Measurements from ENCODE around the gene SCTR.

DNA sequence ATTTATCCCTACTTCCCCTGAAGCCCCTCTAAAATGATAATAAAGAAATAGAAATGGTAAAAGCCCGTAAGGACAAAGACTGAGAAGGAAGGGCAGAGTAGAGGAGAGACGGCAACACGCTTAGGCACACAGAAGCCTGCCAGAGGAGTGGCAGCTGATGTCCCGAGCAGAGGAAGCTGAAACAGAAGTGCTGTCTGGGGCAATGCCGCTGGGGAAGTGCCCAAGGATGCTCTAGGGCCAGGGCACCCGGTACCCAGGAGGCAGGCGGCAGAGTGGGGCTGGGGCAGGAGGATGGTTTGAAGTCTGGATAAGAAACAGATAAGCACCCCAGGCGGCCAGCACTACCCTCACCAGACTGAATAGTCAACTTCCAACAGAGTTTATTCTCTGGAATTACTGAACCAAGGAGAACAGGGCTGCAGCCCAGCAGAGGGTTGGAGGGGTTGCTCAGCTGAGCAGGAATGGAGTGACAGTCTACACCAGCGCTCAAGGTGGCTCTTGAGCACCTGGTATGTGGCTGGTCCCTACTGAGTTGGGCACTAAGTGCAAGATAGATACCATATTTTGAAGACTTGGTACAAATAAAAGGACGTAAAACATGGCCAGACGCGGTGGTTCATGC lies 70.2 kb downstream of the SCTR start:
- TF ChIP-seq, protein P1, sequence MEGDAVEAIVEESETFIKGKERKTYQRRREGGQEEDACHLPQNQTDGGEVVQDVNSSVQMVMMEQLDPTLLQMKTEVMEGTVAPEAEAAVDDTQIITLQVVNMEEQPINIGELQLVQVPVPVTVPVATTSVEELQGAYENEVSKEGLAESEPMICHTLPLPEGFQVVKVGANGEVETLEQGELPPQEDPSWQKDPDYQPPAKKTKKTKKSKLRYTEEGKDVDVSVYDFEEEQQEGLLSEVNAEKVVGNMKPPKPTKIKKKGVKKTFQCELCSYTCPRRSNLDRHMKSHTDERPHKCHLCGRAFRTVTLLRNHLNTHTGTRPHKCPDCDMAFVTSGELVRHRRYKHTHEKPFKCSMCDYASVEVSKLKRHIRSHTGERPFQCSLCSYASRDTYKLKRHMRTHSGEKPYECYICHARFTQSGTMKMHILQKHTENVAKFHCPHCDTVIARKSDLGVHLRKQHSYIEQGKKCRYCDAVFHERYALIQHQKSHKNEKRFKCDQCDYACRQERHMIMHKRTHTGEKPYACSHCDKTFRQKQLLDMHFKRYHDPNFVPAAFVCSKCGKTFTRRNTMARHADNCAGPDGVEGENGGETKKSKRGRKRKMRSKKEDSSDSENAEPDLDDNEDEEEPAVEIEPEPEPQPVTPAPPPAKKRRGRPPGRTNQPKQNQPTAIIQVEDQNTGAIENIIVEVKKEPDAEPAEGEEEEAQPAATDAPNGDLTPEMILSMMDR (IDR thresholded peaks at IDR 0.05; ENCODE audit: low read depth, low read length), result no peak
- TF ChIP-seq, protein P2, sequence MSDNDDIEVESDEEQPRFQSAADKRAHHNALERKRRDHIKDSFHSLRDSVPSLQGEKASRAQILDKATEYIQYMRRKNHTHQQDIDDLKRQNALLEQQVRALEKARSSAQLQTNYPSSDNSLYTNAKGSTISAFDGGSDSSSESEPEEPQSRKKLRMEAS (IDR thresholded peaks at IDR 0.05; ENCODE audit: low read depth, low read length), result no peak
- no peak for TF ChIP-seq POLR2A (IDR thresholded peaks at IDR 0.05; ENCODE audit: extremely low read depth, insufficient read length)
- no peak for TF ChIP-seq MYC (IDR thresholded peaks at IDR 0.05; ENCODE audit: low read depth, low read length)
